Subcutaneous adipose tissue (tissue), 4 donors: ENCODE measurements around the gene LCLAT1. TPM values are rescaled to one million over a fixed set of nuclear protein-coding genes. Genes with fewer than 3 reads are reported as not detected.

ENCODE experiments used
- CTCF ChIP-seq: fragments of 450-650 bp; IDR thresholded peaks from one replicate; pipeline ENCODE4 v1.5.1; 2016; ENCODE audit warnings: low read depth, mild to moderate bottlenecking, control low read depth, antibody characterized with exemption, moderate library complexity
- total RNA-seq, 4 donors: library from RNA; depleted of rRNA; stranded (reverse); fragments of >200 nt; gene quantifications; one replicate each; pipeline ENCODE4 v1.1.0, GENCODE V29; 2016

LCLAT1 gene
- total RNA-seq, 4 donors from 2014 or later: 4.0 to 12.4 (median 7.6) TPM

- TF ChIP-seq CTCF: no peak
These were observed 75.4 kb downstream of the LCLAT1 start for GRCh38 chr2:30522421-30522820.

GRCh38 chr2:30527411-30527810 is 80.4 kb downstream of the LCLAT1 start:
- no peak for TF ChIP-seq CTCF

- no peak for TF ChIP-seq CTCF
These were observed 80.8 kb downstream of the LCLAT1 start for GRCh38 chr2:30527859-30528258.

- TF ChIP-seq CTCF: no peak
These were observed 83.3 kb downstream of the LCLAT1 start for GRCh38 chr2:30530346-30530745.

GRCh38 chr2:30541680-30542079 is 94.6 kb downstream of the LCLAT1 start:
- no peak for TF ChIP-seq CTCF

GRCh38 chr2:30545875-30546274 is 98.8 kb downstream of the LCLAT1 start:
- TF ChIP-seq CTCF: no peak

- TF ChIP-seq CTCF: no peak
These were observed 101.3 kb downstream of the LCLAT1 start for GRCh38 chr2:30548386-30548785.
